Activated T-cell treated with anti-CD3 and anti-CD28 coated beads, Interleukin-2, amount 50 U/mL, for 1 hour (primary cell): ENCODE measurements around the gene LRRC10.

Source experiments
- DNase-seq: peaks from one replicate; pipeline ENCODE4 v3.0.0-alpha.2; 2020

The LRRC10 gene

GRCh38 chr12:69563166-69563762 is 47.4 kb downstream of the LRRC10 start:
- no peak for DNase-seq
